ENCODE measurements around the gene GPR84.

Gene GPR84

GRCh38 chr12:54398218-54398617, 33.9 kb upstream of the GPR84 start:
- TF ChIP-seq YY1 (IDR thresholded peaks at IDR 0.05; ENCODE audit: insufficient read depth, insufficient read length) = no peak
- no peak for TF ChIP-seq SUZ12 (IDR thresholded peaks at IDR 0.05; ENCODE audit: extremely low read depth, insufficient read depth, insufficient read length)
- no peak for TF ChIP-seq ZNF274 (IDR thresholded peaks at IDR 0.05; ENCODE audit: low read depth, low read length)
- Histone ChIP-seq H3K9me3 (ENCODE audit: insufficient read depth, low read length) (no peaks in the 10 kb centered on the region), H3K27me3 (ENCODE audit: insufficient read depth, insufficient read length) (no peaks in the 10 kb centered on the region), H3K36me3 (ENCODE audit: insufficient read depth, insufficient read length, low read length) (peaks cover 92% of the 10 kb centered on the region), H3K4me3 (ENCODE audit: insufficient read length, low read depth) (no peak overlapping the region), H3K4me1 (ENCODE audit: insufficient read depth, insufficient read length) (peaks cover under 1% of the 10 kb centered on the region), H3K9ac (ENCODE audit: insufficient read length, low read depth) (no peak overlapping the region)
- no peak for DNase-seq (ENCODE audit: low read depth, low spot score)

- no peak for DNase-seq (ENCODE audit: low read depth, low spot score)
- no peaks in the 10 kb centered on the region for H3K9me3 ChIP-seq (ENCODE audit: insufficient read depth, low read length)
- H3K27me3 ChIP-seq (ENCODE audit: insufficient read depth, insufficient read length) = no peaks in the 10 kb centered on the region
- peaks cover 4% of the 10 kb centered on the region for H3K4me1 ChIP-seq (ENCODE audit: insufficient read depth, insufficient read length)
- no peak for TF ChIP-seq SUZ12 (IDR thresholded peaks at IDR 0.05; ENCODE audit: extremely low read depth, insufficient read depth, insufficient read length)
- TF ChIP-seq YY1 (IDR thresholded peaks at IDR 0.05; ENCODE audit: insufficient read depth, insufficient read length) = no peak
- no peak for TF ChIP-seq ZNF274 (IDR thresholded peaks at IDR 0.05; ENCODE audit: low read depth, low read length)
- H3K36me3 ChIP-seq (ENCODE audit: insufficient read depth, insufficient read length, low read length) = peaks cover 81% of the 10 kb centered on the region
- no peak overlapping the region for H3K9ac ChIP-seq (ENCODE audit: insufficient read length, low read depth)
- no peak overlapping the region for H3K4me3 ChIP-seq (ENCODE audit: insufficient read length, low read depth)
These were observed 32.9 kb upstream of the GPR84 start for GRCh38 chr12:54397157-54397556.

GRCh38 chr12:54395545-54395944, 31.3 kb upstream of the GPR84 start:
- H3K4me1 ChIP-seq (ENCODE audit: insufficient read depth, insufficient read length) = peaks cover 8% of the 10 kb centered on the region
- H3K36me3 ChIP-seq (ENCODE audit: insufficient read depth, insufficient read length, low read length) = peaks cover 65% of the 10 kb centered on the region
- no peaks in the 10 kb centered on the region for H3K27me3 ChIP-seq (ENCODE audit: insufficient read depth, insufficient read length)
- H3K4me3 ChIP-seq (ENCODE audit: insufficient read length, low read depth) = no peak overlapping the region
- no peak overlapping the region for H3K9ac ChIP-seq (ENCODE audit: insufficient read length, low read depth)
- no peak for TF ChIP-seq SUZ12 (IDR thresholded peaks at IDR 0.05; ENCODE audit: extremely low read depth, insufficient read depth, insufficient read length)
- no peak for TF ChIP-seq YY1 (IDR thresholded peaks at IDR 0.05; ENCODE audit: insufficient read depth, insufficient read length)
- TF ChIP-seq ZNF274 (IDR thresholded peaks at IDR 0.05; ENCODE audit: low read depth, low read length) = no peak
- DNase-seq (ENCODE audit: low read depth, low spot score) = no peak
- H3K9me3 ChIP-seq (ENCODE audit: insufficient read depth, low read length) = no peaks in the 10 kb centered on the region

GRCh38 chr12:54394986-54395385, 30.7 kb upstream of the GPR84 start:
- Histone ChIP-seq H3K9ac (ENCODE audit: insufficient read length, low read depth) (no peak overlapping the region), H3K4me3 (ENCODE audit: insufficient read length, low read depth) (no peak overlapping the region), H3K36me3 (ENCODE audit: insufficient read depth, insufficient read length, low read length) (peaks cover 60% of the 10 kb centered on the region), H3K9me3 (ENCODE audit: insufficient read depth, low read length) (no peaks in the 10 kb centered on the region), H3K27me3 (ENCODE audit: insufficient read depth, insufficient read length) (no peaks in the 10 kb centered on the region), H3K4me1 (ENCODE audit: insufficient read depth, insufficient read length) (peaks cover 11% of the 10 kb centered on the region)
- DNase-seq (ENCODE audit: low read depth, low spot score) = no peak
- TF ChIP-seq SUZ12 (IDR thresholded peaks at IDR 0.05; ENCODE audit: extremely low read depth, insufficient read depth, insufficient read length) (no peak), ZNF274 (IDR thresholded peaks at IDR 0.05; ENCODE audit: low read depth, low read length) (no peak), YY1 (IDR thresholded peaks at IDR 0.05; ENCODE audit: insufficient read depth, insufficient read length) (no peak)

DNA sequence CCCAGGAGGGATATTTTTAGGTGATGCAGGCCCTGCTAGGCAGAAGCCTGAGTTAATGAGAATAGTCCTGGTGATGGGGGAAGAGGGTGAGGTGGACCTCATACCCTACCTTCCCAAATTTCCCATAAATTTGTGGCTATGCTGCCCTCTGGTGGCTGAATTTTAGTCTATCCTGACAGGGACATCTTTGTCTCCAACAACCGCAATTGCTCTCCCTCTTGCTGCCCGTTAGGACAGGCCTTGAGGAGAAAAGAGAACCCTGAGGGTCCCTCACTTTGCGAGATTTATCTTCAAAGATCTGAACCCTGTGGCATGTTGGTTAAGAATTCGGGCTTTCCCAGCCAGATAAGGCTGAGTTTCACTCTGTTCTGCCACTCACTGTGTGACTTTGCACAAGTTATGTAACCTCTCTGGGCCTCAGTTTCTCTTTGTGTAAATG, 30.0 kb upstream of the GPR84 start:
- no peaks in the 10 kb centered on the region for H3K27me3 ChIP-seq (ENCODE audit: insufficient read depth, insufficient read length)
- peaks cover 18% of the 10 kb centered on the region for H3K4me1 ChIP-seq (ENCODE audit: insufficient read depth, insufficient read length)
- TF ChIP-seq YY1 (IDR thresholded peaks at IDR 0.05; ENCODE audit: insufficient read depth, insufficient read length) = no peak
- TF ChIP-seq SUZ12 (IDR thresholded peaks at IDR 0.05; ENCODE audit: extremely low read depth, insufficient read depth, insufficient read length) = no peak
- TF ChIP-seq ZNF274 (IDR thresholded peaks at IDR 0.05; ENCODE audit: low read depth, low read length) = no peak
- H3K4me3 ChIP-seq (ENCODE audit: insufficient read length, low read depth) = no peak overlapping the region
- H3K36me3 ChIP-seq (ENCODE audit: insufficient read depth, insufficient read length, low read length) = peaks cover 53% of the 10 kb centered on the region
- DNase-seq (ENCODE audit: low read depth, low spot score) = no peak
- H3K9ac ChIP-seq (ENCODE audit: insufficient read length, low read depth) = no peak overlapping the region
- no peaks in the 10 kb centered on the region for H3K9me3 ChIP-seq (ENCODE audit: insufficient read depth, low read length)

- no peak for DNase-seq (ENCODE audit: low read depth, low spot score)
- Histone ChIP-seq H3K9ac (ENCODE audit: insufficient read length, low read depth) (no peak overlapping the region), H3K27me3 (ENCODE audit: insufficient read depth, insufficient read length) (no peaks in the 10 kb centered on the region), H3K36me3 (ENCODE audit: insufficient read depth, insufficient read length, low read length) (peaks cover 47% of the 10 kb centered on the region), H3K4me3 (ENCODE audit: insufficient read length, low read depth) (no peak overlapping the region), H3K9me3 (ENCODE audit: insufficient read depth, low read length) (no peaks in the 10 kb centered on the region), H3K4me1 (ENCODE audit: insufficient read depth, insufficient read length) (peaks cover 24% of the 10 kb centered on the region)
- TF ChIP-seq ZNF274 (IDR thresholded peaks at IDR 0.05; ENCODE audit: low read depth, low read length) = no peak
- TF ChIP-seq SUZ12 (IDR thresholded peaks at IDR 0.05; ENCODE audit: extremely low read depth, insufficient read depth, insufficient read length) = no peak
- TF ChIP-seq YY1 (IDR thresholded peaks at IDR 0.05; ENCODE audit: insufficient read depth, insufficient read length) = no peak
These were observed 29.5 kb upstream of the GPR84 start for GRCh38 chr12:54393743-54394142.

- H3K4me3 ChIP-seq (ENCODE audit: insufficient read length, low read depth) = no peak overlapping the region
- peaks cover 42% of the 10 kb centered on the region for H3K36me3 ChIP-seq (ENCODE audit: insufficient read depth, insufficient read length, low read length)
- no peak for TF ChIP-seq YY1 (IDR thresholded peaks at IDR 0.05; ENCODE audit: insufficient read depth, insufficient read length)
- no peak for TF ChIP-seq ZNF274 (IDR thresholded peaks at IDR 0.05; ENCODE audit: low read depth, low read length)
- no peak for TF ChIP-seq SUZ12 (IDR thresholded peaks at IDR 0.05; ENCODE audit: extremely low read depth, insufficient read depth, insufficient read length)
- no peak overlapping the region for H3K9ac ChIP-seq (ENCODE audit: insufficient read length, low read depth)
- DNase-seq (ENCODE audit: low read depth, low spot score) = no peak
- H3K4me1 ChIP-seq (ENCODE audit: insufficient read depth, insufficient read length) = peaks cover 24% of the 10 kb centered on the region
- H3K9me3 ChIP-seq (ENCODE audit: insufficient read depth, low read length) = no peaks in the 10 kb centered on the region
- no peaks in the 10 kb centered on the region for H3K27me3 ChIP-seq (ENCODE audit: insufficient read depth, insufficient read length)
These were observed 28.9 kb upstream of the GPR84 start for GRCh38 chr12:54393207-54393609.

Data from NT2/D1 (cell line).